HG03432 (cell line): Measurements from ENCODE around the gene SLC17A4.

ENCODE experiments used
- ATAC-seq: cut with Tn5 transposase; IDR thresholded peaks from one replicate; pipeline ENCODE4 v1.9.1; 2021; ENCODE audit warnings: mild to moderate bottlenecking, moderate library complexity; ENCODE audit not compliant: unreplicated experiment

The SLC17A4 gene, protein sequence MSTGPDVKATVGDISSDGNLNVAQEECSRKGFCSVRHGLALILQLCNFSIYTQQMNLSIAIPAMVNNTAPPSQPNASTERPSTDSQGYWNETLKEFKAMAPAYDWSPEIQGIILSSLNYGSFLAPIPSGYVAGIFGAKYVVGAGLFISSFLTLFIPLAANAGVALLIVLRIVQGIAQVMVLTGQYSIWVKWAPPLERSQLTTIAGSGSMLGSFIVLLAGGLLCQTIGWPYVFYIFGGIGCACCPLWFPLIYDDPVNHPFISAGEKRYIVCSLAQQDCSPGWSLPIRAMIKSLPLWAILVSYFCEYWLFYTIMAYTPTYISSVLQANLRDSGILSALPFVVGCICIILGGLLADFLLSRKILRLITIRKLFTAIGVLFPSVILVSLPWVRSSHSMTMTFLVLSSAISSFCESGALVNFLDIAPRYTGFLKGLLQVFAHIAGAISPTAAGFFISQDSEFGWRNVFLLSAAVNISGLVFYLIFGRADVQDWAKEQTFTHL

GRCh38 chr6:25754535-25754934, at the start of gene SLC17A4:
Gene SLC17A4, plus strand, starts transcription at chr6:25754742. Its CDS starts 7,221 bp downstream, at chr6:25761963.
- no peak for ATAC-seq

DNA sequence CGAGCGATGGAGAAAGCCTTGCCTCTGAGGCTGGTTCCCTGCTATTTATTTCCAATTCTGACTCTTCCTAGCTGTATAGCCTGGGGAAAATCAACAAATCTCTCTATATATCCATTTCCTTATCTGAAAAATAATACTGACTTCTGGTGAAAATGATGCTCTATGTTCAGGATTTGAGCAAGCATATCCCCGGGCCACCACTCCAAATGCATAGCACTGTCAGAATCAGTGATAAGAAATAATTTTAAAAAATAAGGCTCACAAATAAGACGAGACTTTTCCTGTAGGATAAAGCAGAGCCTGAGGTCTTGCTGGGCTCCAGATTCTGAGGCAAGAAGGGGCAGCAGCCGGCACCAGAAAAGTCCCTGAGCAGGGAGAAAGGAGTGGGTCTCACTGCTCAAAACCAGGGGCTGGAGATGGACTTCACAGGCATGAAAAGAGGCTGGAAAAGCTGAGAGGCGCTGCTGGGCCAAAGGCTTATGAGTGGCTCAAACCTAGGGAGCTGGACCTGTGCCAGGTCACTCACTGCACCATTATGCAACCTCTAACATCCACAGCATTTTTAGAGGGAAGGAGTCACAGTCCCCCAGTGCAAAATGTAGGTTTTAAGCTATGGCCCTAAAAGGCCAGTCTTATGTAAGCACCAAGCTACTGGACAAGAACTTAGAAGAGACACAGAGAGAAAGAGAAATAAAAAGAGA, 48.1 kb upstream of the SLC17A4 start:
- no peak for ATAC-seq

DNA sequence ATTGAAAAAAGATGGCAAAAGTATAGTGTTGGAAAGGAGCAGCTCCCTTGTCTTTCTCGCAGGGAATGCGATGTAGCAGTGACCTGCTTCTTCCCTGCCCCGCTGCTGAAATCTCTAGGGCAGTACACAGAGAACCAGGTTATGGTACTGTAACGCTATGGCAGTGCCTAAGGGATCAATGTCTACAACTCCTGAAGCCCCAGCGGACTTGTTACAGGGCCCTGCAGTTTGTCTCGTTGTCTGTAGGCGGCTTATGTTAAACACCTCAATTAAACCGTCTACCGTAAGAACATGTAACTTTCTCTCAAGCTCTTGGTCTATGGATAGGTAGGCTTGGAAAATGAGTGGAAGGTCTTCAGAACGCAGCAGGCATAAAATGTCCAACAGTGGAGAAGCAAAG, 44.8 kb upstream of the SLC17A4 start:
- no peak for ATAC-seq

DNA sequence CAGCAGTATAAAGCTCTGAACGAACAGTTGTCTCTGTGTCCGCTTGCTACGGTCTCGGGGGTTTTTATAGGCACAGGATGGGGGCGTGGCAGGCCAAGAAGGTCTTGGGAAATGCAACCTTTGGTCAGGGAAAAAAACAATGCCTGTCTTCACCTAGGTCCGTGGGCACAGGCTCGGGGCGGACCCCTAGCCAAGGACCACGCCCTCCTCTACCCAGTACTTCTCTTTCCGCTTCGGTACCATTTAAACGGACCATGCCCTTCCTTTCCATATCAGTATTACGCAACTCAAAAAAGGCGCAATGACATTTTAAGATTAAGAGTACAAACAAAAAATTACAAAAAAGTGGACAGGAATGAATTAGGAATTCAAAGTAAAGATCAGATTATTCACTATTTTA, 44.3 kb upstream of the SLC17A4 start:
- no peak for ATAC-seq

- ATAC-seq: no peak
Observed at GRCh38 chr6:25713824-25714223, 40.7 kb upstream of the SLC17A4 start.

DNA sequence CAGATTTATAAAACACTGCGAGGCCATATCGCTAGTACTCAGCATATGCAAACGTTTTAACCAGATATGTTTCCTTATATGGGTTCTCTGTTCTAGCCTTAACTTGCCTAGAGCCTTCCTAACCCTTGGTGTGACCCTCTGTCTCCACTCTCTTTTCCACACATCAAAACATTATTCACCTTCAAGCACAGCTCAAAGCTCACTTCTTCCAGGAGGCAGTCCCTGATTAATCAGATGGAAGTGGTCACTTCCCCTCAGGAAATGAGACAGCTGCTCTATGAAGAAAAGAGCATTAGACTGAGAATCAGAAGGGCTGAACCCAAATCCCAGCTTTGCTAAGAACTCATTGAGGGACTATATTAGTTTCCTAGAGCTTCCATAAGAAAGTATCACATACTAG, 39.8 kb upstream of the SLC17A4 start:
- no peak for ATAC-seq

- no peak for ATAC-seq
Observed at GRCh38 chr6:25715794-25716193, 38.7 kb upstream of the SLC17A4 start.

GRCh38 chr6:25717866-25718740, 36.4 kb upstream of the SLC17A4 start:
- no peak for ATAC-seq

- ATAC-seq: no peak
Observed at GRCh38 chr6:25726122-25726911, 28.2 kb upstream of the SLC17A4 start.

- ATAC-seq: no peak
Observed at GRCh38 chr6:25727028-25727427, 27.5 kb upstream of the SLC17A4 start.

- no peak for ATAC-seq
Observed at GRCh38 chr6:25730907-25731306, 23.6 kb upstream of the SLC17A4 start.

- ATAC-seq: no peak
Observed at GRCh38 chr6:25731721-25732120, 22.8 kb upstream of the SLC17A4 start.

DNA sequence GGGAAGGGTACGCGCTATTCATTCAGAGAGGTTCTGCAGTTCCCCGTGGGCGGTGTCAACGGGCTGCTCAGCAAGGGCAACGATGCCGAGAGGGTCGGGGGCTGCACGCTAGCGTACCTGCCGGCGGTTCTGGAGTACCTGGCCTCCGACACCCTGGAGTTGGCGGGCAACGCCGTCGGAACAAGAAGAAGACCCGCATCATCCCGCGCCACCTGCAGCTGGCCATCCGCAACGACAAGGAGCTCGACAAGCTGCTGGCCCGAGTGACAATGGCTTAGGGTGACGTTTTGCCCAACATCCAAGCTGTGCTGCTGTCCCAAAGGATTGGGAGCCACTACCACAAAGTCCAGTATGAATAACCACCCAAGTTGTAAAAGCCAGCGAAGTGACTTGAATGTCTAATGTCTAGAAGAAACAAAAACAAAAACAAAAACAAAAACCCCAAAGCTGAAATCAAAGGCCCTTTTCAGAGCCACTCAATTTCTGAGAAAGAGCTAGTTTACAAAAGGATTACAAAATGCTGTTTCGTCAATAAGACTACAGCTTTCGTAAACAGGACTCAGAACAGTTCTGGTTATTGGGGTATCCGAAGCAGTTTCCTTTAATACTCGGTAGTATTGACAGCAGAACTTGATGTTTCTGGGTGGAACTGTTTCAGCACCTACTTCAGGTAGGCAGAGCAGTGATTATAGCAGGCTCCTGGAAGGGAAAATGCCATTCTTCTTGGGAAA, 21.9 kb upstream of the SLC17A4 start:
- no peak for ATAC-seq

- ATAC-seq: no peak
Observed at GRCh38 chr6:25735261-25735660, 19.3 kb upstream of the SLC17A4 start.

DNA sequence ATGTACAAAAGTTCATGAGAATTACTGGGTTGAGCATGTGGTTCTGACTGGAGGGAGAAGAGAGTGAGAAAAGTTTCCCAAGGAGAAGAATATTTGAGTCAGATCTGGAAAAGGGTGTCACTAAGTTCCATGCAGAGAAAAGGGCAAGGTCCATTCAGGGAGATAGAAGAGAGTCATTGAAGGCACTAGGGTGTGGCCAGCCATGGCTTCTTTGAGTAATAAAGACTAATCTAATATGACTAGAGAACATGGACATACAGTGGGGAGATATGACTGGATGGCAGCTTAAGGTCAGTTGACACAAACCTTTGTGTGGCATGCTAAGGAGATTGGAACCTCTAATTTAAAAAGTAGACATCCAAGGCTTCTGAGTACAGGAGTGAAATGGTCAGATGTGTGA, 10.7 kb upstream of the SLC17A4 start:
- ATAC-seq: no peak

DNA sequence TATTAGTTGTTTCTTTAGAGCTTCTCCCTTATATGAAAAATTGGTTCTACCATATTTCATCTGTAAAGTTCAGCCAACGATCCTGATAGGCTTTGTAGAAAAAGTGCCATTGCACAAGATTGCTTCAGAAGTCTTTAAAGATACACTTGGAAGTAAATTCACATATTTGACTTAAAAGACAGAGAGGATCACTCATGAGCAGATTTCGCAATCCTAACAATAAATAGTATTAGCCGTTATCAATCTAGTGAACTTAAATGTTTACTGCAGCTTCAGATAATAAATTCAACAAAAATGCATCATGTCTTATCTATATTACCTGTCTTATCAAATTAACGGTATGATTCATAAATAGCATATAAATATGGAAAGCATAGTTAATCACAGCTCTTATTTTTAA, 8.7 kb upstream of the SLC17A4 start:
- ATAC-seq: no peak

GRCh38 chr6:25746968-25747367, 7.6 kb upstream of the SLC17A4 start:
- ATAC-seq: no peak

DNA sequence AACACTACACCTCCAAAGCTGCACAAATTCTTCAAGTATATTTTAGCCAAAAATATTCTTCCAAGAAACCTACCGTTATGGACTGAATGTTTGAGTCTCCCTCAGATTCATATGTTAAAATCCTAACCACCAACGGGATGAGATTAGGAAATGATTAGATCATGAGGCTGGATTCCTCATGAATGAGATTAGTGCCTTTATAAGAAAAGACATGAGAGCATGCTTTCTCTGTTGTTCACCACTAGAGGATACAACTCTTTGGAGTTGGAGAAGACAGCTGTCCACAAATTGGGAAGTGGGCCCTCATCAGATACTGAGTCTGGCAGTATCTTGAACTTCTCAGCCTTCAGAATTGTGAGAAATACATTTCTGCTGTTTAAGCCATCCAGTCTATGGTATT, 7.1 kb upstream of the SLC17A4 start:
- no peak for ATAC-seq

GRCh38 chr6:25748049-25748448, 6.5 kb upstream of the SLC17A4 start:
- no peak for ATAC-seq
